H1 (cell line): ENCODE measurements around the gene MUC5AC. TPM values are rescaled to one million over a fixed set of nuclear protein-coding genes. Genes with fewer than 3 reads are reported as not detected.

Experiments used
- CTCF ChIA-PET: fragments of 300-600 bp; sonication (Branson Sonifier 250); formaldehyde crosslinking; loops from one replicate; lab custom pipeline; 2021; ENCODE audit not compliant: partially characterized antibody; lab: Charles Lee
- POLR2A ChIA-PET: fragments of 300-600 bp; sonication (Branson Sonifier 250); formaldehyde crosslinking; loops from one replicate; lab custom pipeline; 2021; ENCODE audit warnings: inconsistent platforms; ENCODE audit not compliant: partially characterized antibody; lab: Charles Lee
- DNase-seq, 2 experiments: peaks; one replicate each; pipeline versions ENCODE4 v3.0.0 to v3.0.0-alpha.2; 2010 to 2022; ENCODE audit warnings: low spot score in 2 of 2, low read depth in 1 of 2, mixed read lengths in 1 of 2
- FAIRE-seq: peaks from 2 replicates; lab custom pipeline; 2011; peaks lifted over from hg19 to GRCh38; lab: Jason Lieb, UNC
- H2AFZ ChIP-seq: 2 replicates; pipeline ENCODE4 v1.8.1; 2012; ENCODE audit warnings: low read length, inconsistent platforms
- H2AK5ac ChIP-seq: 2 replicates; pipeline ENCODE4 v1.6.1; 2013; ENCODE audit warnings: low read depth, low read length
- H2BK120ac ChIP-seq: replicated peaks from 2 replicates; pipeline ENCODE3; 2013; ENCODE audit warnings: low read depth, low read length, inconsistent platforms
- H2BK12ac ChIP-seq: 2 replicates; pipeline ENCODE4 v1.6.1; 2013; ENCODE audit warnings: low read depth, low read length
- H2BK15ac ChIP-seq: 2 replicates; pipeline ENCODE4 v1.6.1; 2013; ENCODE audit warnings: low read length
- H2BK20ac ChIP-seq: 2 replicates; pipeline ENCODE4 v1.6.1; 2013; ENCODE audit warnings: low read length
- H2BK5ac ChIP-seq: 2 replicates; pipeline ENCODE4 v1.6.1; 2013; ENCODE audit warnings: low read depth, low read length
- H3K14ac ChIP-seq: 2 replicates; pipeline ENCODE4 v1.6.1; 2013; ENCODE audit warnings: inconsistent platforms; ENCODE audit not compliant: insufficient read length
- H3K18ac ChIP-seq: 2 replicates; pipeline ENCODE4 v1.6.1; 2013; ENCODE audit warnings: low read length; ENCODE audit errors: extremely low read depth
- H3K23ac ChIP-seq: 2 replicates; pipeline ENCODE4 v1.6.1; 2013; ENCODE audit warnings: inconsistent platforms; ENCODE audit not compliant: insufficient read length
- H3K23me2 ChIP-seq: 2 replicates; pipeline ENCODE4 v1.6.1; 2013; ENCODE audit warnings: low read depth, low read length
- H3K27ac ChIP-seq: 2 replicates; pipeline ENCODE4 v1.6.1; 2011; ENCODE audit warnings: low read depth, low read length, inconsistent platforms
- H3K27me3 ChIP-seq, 4 experiments: replicated peaks in 1 of 4; 1 replicate in 1 of 4; 2 replicates in 3 of 4; pipeline versions ENCODE4 v1.6.1 to v1.8.1; 2011 to 2013; ENCODE audit warnings: low read length in 3 of 4, mild to moderate bottlenecking in 3 of 4, inconsistent platforms in 2 of 4, mixed read lengths in 2 of 4, moderate library complexity in 1 of 4; ENCODE audit not compliant: control insufficient read depth in 3 of 4, insufficient read depth in 3 of 4; ENCODE audit errors: extremely low read depth in 1 of 4
- H3K36me3 ChIP-seq, 4 experiments: 2 replicates each; pipeline versions ENCODE4 v1.6.1 to v1.8.1; 2011 to 2013; ENCODE audit warnings: mild to moderate bottlenecking in 4 of 4, low read length in 3 of 4, moderate library complexity in 2 of 4, control low read depth in 1 of 4, inconsistent platforms in 1 of 4; ENCODE audit not compliant: insufficient read depth in 4 of 4, control insufficient read depth in 2 of 4
- H3K4ac ChIP-seq: replicated peaks from 2 replicates; pipeline ENCODE3; 2013; ENCODE audit warnings: low read length, low read depth, mixed read lengths, inconsistent platforms; ENCODE audit not compliant: insufficient read length
- H3K4me1 ChIP-seq, 4 experiments: replicated peaks in 1 of 4; 1 replicate in 1 of 4; 2 replicates in 3 of 4; pipeline versions ENCODE4 v1.6.1 to v1.8.1; 2011 to 2013; ENCODE audit warnings: low read length in 3 of 4, inconsistent platforms in 2 of 4, mixed read lengths in 1 of 4; ENCODE audit not compliant: insufficient read depth in 4 of 4, control insufficient read depth in 3 of 4
- H3K4me2 ChIP-seq, 2 experiments: 2 replicates each; pipeline versions ENCODE4 v1.6.1 to v1.8.1; 2011 to 2013; ENCODE audit warnings: low read depth in 2 of 2, low read length in 2 of 2, control low read depth in 1 of 2, inconsistent platforms in 1 of 2, mild to moderate bottlenecking in 1 of 2; ENCODE audit not compliant: insufficient read depth in 1 of 2
- H3K4me3 ChIP-seq, 4 experiments: fragments of 200-600, 300-600 bp in 1 of 4; sonication (generic), shearing (Covaris generic), sonication (Bioruptor Twin) in 1 of 4; 2 replicates each; pipeline versions ENCODE4 v1.5.1 to v1.8.1; 2011 to 2016; ENCODE audit warnings: low read length in 4 of 4, low read depth in 3 of 4, control low read depth in 2 of 4, inconsistent platforms in 2 of 4, mild to moderate bottlenecking in 2 of 4, mixed read lengths in 1 of 4, moderate library complexity in 1 of 4; ENCODE audit not compliant: insufficient read depth in 2 of 4; ENCODE audit errors: extremely low read depth in 1 of 4
- H3K56ac ChIP-seq: replicated peaks from 2 replicates; pipeline ENCODE3; 2013; ENCODE audit warnings: low read depth, mild to moderate bottlenecking, mixed read lengths, low read length, inconsistent platforms; ENCODE audit not compliant: insufficient read length
- H3K79me1 ChIP-seq: 2 replicates; pipeline ENCODE4 v1.6.1; 2013; ENCODE audit warnings: low read depth, low read length, control low read depth
- H3K79me2 ChIP-seq, 2 experiments: 2 replicates each; pipeline versions ENCODE4 v1.6.1 to v1.8.1; 2012 to 2013; ENCODE audit warnings: low read length in 2 of 2, mild to moderate bottlenecking in 2 of 2, inconsistent platforms in 1 of 2; ENCODE audit not compliant: insufficient read depth in 2 of 2, control insufficient read depth in 1 of 2
- H3K9ac ChIP-seq, 4 experiments: replicated peaks in 1 of 4; 1 replicate in 1 of 4; 2 replicates in 3 of 4; pipeline versions ENCODE4 v1.6.1 to v1.8.1; 2011 to 2013; ENCODE audit warnings: low read depth in 3 of 4, low read length in 3 of 4, control low read depth in 2 of 4, mild to moderate bottlenecking in 2 of 4, moderate library complexity in 2 of 4, inconsistent platforms in 1 of 4; ENCODE audit errors: extremely low read depth in 1 of 4
- H3K9me3 ChIP-seq, 2 experiments: 2 replicates each; pipeline versions ENCODE4 v1.6.1 to v1.8.1; 2012 to 2013; ENCODE audit warnings: mild to moderate bottlenecking in 2 of 2, moderate library complexity in 2 of 2, control low read depth in 1 of 2, inconsistent platforms in 1 of 2, low read depth in 1 of 2, low read length in 1 of 2, mixed read lengths in 1 of 2; ENCODE audit not compliant: insufficient read depth in 2 of 2
- H4K20me1 ChIP-seq, 2 experiments: replicated peaks in 1 of 2; 2 replicates each; pipeline versions ENCODE3 to v1.8.1; 2011 to 2013; ENCODE audit warnings: inconsistent platforms in 2 of 2, low read length in 2 of 2, mild to moderate bottlenecking in 1 of 2; ENCODE audit not compliant: insufficient read depth in 2 of 2, control insufficient read depth in 1 of 2
- H4K5ac ChIP-seq: 2 replicates; pipeline ENCODE4 v1.6.1; 2013; ENCODE audit warnings: low read length, low read depth, mixed read lengths, inconsistent platforms; ENCODE audit not compliant: insufficient read length
- H4K8ac ChIP-seq: 2 replicates; pipeline ENCODE4 v1.8.0; 2013; ENCODE audit warnings: mild to moderate bottlenecking, moderate library complexity, low read length, inconsistent platforms; ENCODE audit not compliant: insufficient read depth; ENCODE audit errors: extremely low read depth
- H4K91ac ChIP-seq: replicated peaks from 2 replicates; pipeline ENCODE3; 2013; ENCODE audit warnings: low read length, mixed read lengths, inconsistent platforms; ENCODE audit not compliant: insufficient read length
- ASH2L ChIP-seq: fragments of 200-600, 300-600 bp; sonication (generic); IDR thresholded peaks from one replicate; pipeline ENCODE4 v1.7.1; 2017; ENCODE audit warnings: low read length
- BRCA1 ChIP-seq: IDR thresholded peaks from 2 replicates; pipeline ENCODE4 v1.6.1; 2012; ENCODE audit warnings: low read depth, low read length, improper control_type of control experiment
- CBX8 ChIP-seq: fragments of 300-800, 300-1000 bp; sonication (generic); IDR thresholded peaks from 2 replicates; pipeline ENCODE4 v1.7.1; 2016; ENCODE audit warnings: low read depth, low read length, borderline replicate concordance
- JUN ChIP-seq: IDR thresholded peaks from 2 replicates; pipeline ENCODE4 v1.6.1; 2011; ENCODE audit warnings: low read depth, mild to moderate bottlenecking, improper control_type of control experiment, low read length
- NRF1 ChIP-seq: IDR thresholded peaks from 2 replicates; pipeline ENCODE4 v1.6.1; 2011; ENCODE audit warnings: mild to moderate bottlenecking, low read depth, low read length, improper control_type of control experiment
- SP1 ChIP-seq: IDR thresholded peaks from 2 replicates; pipeline ENCODE4 v1.6.1; 2011; ENCODE audit warnings: low read depth, low read length
- SP2 ChIP-seq: IDR thresholded peaks from 2 replicates; pipeline ENCODE4 v1.6.1; 2012; ENCODE audit warnings: mild to moderate bottlenecking, low read length, inconsistent platforms
- TAF1 ChIP-seq: IDR thresholded peaks from 2 replicates; pipeline ENCODE4 v1.6.1; 2011; ENCODE audit warnings: mild to moderate bottlenecking, low read depth, low read length
- TAF7 ChIP-seq: optimal IDR thresholded peaks from 2 replicates; pipeline ENCODE3; 2011; ENCODE audit warnings: low read depth, mild to moderate bottlenecking, inconsistent platforms, low read length, moderate library complexity, borderline replicate concordance
- ZNF274 ChIP-seq: IDR thresholded peaks from 2 replicates; pipeline ENCODE4 v1.7.0; 2012; ENCODE audit warnings: low read length, borderline replicate concordance; ENCODE audit errors: extremely low read depth
- WGBS, 2 experiments: shearing (Covaris generic) in 1 of 2; methylation state at CpG; one replicate each; pipeline versions ENCODE4 v1.1.6 to v1.1.7; 2013 to 2015; ENCODE audit warnings: low lambda C conversion rate in 2 of 2, mixed read lengths in 2 of 2, inconsistent platforms in 1 of 2, low coverage in 1 of 2, missing lambda C conversion rate in 1 of 2; ENCODE audit not compliant: insufficient replicate concordance in 2 of 2, insufficient coverage in 1 of 2, insufficient read length in 1 of 2; ENCODE audit errors: extremely low coverage in 1 of 2, missing lambda C conversion rate in 1 of 2; 5-methylcytosine and 5-hydroxymethylcytosine counted together
- polyA plus RNA-seq, 7 experiments: library from polyadenylated mRNA; depleted of rRNA in 3 of 7; stranded (reverse) in 5 of 7; unstranded in 2 of 7; fragments of >200 nt in 5 of 7; fragments of 200-250 nt in 2 of 7; gene quantifications; 1 replicate in 5 of 7; 2 replicates in 1 of 7; 4 replicates in 1 of 7; pipeline versions ENCODE4 v1.2.1 to v1.2.3, GENCODE V29; 2011 to 2013; ENCODE audit warnings: missing spikeins in 2 of 7, mixed read lengths in 2 of 7
- total RNA-seq: library from RNA; stranded (reverse); fragmentation: NEBNext Ultra II Directional; extraction: Animal tissue kit (Norgen Biotek cat#: 25700); gene quantifications from 2 replicates; pipeline ENCODE4 v1.2.1, GENCODE V29; 2021

MUC5AC gene
- total and polyA plus RNA-seq, 2 of the 8 experiments (the other 6 are each of a cell fraction or from before 2014, with no cell fraction given) = not detected

DNA sequence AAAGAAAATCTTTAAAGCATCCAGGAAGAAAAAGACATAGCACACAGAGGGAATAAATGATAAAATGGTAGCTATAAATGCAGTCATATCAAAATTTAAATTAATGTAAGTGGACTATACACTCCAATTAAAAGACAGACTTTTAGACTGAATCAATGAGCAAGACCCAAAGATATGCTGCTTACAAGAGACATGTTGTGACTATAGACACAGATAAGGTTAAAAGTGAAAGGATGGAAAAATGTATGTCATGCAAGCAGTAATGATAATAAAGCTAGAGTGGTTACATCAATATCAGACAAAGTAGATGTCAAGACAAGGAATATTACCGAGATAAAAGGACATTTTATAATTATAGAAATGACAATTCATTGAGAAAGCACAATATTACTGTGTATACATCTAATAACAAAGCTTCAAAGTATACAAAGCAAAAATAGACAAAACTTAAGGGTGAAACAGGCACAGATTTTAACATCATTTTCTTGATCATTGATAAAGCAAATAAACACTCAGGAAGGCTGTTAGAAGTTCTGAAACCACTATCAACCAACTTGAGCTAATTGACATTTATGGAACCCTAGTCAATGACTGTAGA, 22.8 kb upstream of the MUC5AC start:
- Histone ChIP-seq H3K14ac (no peak overlapping the region), H4K8ac (no peak overlapping the region), H2BK20ac (no peak overlapping the region), H3K27ac (no peak overlapping the region), H2AK5ac (no peak overlapping the region), H3K56ac (no peak overlapping the region), H3K4me3 (no peak overlapping the region), H4K5ac (no peak overlapping the region), H2BK15ac (no peak overlapping the region), H3K18ac (no peak overlapping the region), H3K79me1 (no peaks in the 10 kb centered on the region), H3K27me3 (no peaks in the 10 kb centered on the region), H2BK12ac (no peak overlapping the region), H4K20me1 (no peaks in the 10 kb centered on the region), H4K91ac (no peak overlapping the region), H3K9ac (no peak overlapping the region), H3K23ac (no peak overlapping the region), H2AFZ (no peak overlapping the region), H3K4me1 (no peaks in the 10 kb centered on the region), H3K79me2 (no peaks in the 10 kb centered on the region), H3K4me2 (no peak overlapping the region), H3K9me3 (peaks cover 14 to 29% of the 10 kb centered on the region in 2 experiments; a peak in 3 of 4 replicates), H2BK120ac (no peak overlapping the region), H3K36me3 (no peaks in the 10 kb centered on the region), H3K4ac (no peak overlapping the region), H2BK5ac (no peak overlapping the region), H3K23me2 (no peaks in the 10 kb centered on the region)
- no peak for TF ChIP-seq TAF1
- no peak for TF ChIP-seq CBX8
- TF ChIP-seq ASH2L = no peak
- TF ChIP-seq TAF7 = no peak
- TF ChIP-seq SP1 = no peak
- TF ChIP-seq NRF1 = no peak
- no peak for TF ChIP-seq BRCA1
- no peak for TF ChIP-seq JUN
- TF ChIP-seq ZNF274 = no peak
- TF ChIP-seq SP2 = no peak
- CTCF ChIA-PET = interaction anchor here (0.8 to 1.1 kb wide), 3 partner anchors 12 to 68 kb away, joined by 3 read pairs; no protein-coding TSS in a partner anchor
- no peak for DNase-seq
- 42% methylated on average over 1 of the region's 1 CpG; no CpG with 5 or more reads in 1 of the 2 experiments for WGBS, 2 experiments
- POLR2A ChIA-PET = no interaction called here
- no peak for FAIRE-seq
